Measurements from ENCODE around the gene FADS6. TPM values are rescaled to one million over a fixed set of nuclear protein-coding genes. Genes with fewer than 3 reads are reported as not detected.
"Not testable (repeated sequence)": the region's sequence is repeated elsewhere in the genome, so short reads cannot be mapped to it uniquely, and the experiment has no call there.

FADS6 gene
- total RNA-seq, 4 donors from 2014 or later = not detected

DNA sequence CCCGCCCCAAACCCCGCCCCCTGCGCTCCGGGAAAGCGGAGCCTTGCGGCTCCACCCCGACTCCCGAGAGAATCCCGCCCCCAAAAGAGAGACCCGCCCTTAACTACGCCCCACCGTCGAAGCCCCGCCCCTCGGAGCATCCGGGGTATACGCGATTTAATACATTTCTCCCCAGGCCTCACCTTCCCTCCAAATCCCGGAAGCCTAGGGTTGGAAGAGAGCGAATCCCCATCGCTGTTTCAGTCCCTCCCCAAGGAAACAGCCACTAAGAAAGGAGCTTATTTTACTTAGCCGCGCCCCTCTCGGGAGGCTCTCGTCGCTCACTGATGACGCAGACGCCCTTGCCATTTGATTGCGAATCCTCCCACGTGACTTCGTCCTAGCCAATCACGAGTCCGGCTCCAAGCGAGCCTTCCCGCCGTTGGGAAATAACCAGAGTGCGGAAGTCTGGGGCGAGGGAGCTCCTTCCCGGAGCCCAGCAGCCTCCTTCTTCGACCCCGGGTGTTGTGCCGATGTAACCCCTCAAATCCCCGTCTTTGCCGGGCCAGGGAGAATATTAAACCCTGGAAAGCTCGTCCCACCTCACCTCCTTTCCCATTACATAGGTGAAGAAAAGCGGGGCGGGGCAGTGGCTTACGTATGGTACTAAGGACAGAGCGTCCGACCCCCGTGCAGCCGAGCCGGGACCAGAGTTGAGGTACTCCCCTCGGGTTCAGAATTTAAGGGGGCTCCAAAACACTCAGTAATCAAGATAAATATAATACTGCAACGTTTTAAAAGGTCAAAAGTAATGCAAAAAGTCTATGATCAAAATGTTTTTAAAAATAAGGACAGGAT is 20.2 kb downstream of the FADS6 start:
- DNase-seq = peak; percentile 100
- Histone ChIP-seq H3K27me3 (no peaks in the 10 kb centered on the region), H3K27ac (peak overlapping the region; percentile 78 to 93), H3K9me3 (no peaks in the 10 kb centered on the region), H3K4me1 (peaks cover 3 to 13% of the 10 kb centered on the region in 2 donors), H3K4me3 (peak overlapping the region; percentile 65 to 69), H3K36me3 (no peaks in the 10 kb centered on the region)
- intact Hi-C loops (cut with DNase I; ENCODE audit: low total_unique reads) = no loop called here
- TF ChIP-seq, protein P1, sequence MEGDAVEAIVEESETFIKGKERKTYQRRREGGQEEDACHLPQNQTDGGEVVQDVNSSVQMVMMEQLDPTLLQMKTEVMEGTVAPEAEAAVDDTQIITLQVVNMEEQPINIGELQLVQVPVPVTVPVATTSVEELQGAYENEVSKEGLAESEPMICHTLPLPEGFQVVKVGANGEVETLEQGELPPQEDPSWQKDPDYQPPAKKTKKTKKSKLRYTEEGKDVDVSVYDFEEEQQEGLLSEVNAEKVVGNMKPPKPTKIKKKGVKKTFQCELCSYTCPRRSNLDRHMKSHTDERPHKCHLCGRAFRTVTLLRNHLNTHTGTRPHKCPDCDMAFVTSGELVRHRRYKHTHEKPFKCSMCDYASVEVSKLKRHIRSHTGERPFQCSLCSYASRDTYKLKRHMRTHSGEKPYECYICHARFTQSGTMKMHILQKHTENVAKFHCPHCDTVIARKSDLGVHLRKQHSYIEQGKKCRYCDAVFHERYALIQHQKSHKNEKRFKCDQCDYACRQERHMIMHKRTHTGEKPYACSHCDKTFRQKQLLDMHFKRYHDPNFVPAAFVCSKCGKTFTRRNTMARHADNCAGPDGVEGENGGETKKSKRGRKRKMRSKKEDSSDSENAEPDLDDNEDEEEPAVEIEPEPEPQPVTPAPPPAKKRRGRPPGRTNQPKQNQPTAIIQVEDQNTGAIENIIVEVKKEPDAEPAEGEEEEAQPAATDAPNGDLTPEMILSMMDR (IDR thresholded peaks at IDR 0.05) = peak in 1 of 4 experiments; percentile 42
- TF ChIP-seq POLR2A (IDR thresholded peaks at IDR 0.05) = peak; percentile 88 to 94

DNA sequence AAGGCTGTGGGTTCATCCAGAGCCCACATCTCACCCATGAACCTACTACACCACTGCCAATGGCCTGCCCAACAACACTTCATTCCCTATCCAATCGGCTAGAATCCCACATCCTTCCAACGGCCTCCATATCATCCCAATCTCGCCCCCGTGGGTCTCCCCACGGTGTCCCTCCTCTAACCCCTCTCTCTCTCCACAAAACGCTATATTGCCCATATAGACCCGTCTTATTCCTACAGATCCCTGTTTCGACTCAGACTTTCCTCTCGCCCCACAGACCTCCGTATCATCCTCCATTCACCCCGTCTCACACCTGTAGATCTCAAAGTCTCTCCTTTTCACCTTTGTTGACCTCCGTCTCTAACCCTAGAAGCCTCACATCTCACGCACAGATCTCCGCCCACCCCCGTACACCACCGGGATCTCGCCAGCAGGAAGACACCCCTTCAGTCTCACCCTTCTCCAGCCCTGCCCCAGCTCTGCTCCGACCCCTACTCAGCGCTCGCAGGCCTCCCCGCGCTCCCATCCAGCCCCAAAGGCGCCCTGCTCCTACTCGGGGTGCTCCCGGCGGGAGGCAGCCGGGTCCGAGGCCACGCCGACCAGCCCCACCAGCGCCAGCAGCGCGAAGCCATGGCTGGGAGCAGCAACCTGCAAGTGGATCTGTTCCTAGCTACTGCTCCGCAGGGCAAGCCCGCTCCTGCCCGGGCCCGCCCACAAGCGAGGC is 21.0 kb downstream of the FADS6 start, which contains the start of gene FDXR:
TSS of gene FDXR (minus strand) at position 682 of the 724 bp plus-strand sequence. CDS start at position 632, 50 bp downstream.
- H3K27ac ChIP-seq = peak within 1 kb of the TSS; percentile 78 to 93
- H3K4me1 ChIP-seq = peaks cover 3 to 13% of the 10 kb centered on the region in 2 donors
- H3K27me3 ChIP-seq = no peaks in the 10 kb centered on the region
- intact Hi-C loops (cut with DNase I; ENCODE audit: low total_unique reads) = no loop called here
- peak within 1 kb of the TSS; percentile 65 to 69 for H3K4me3 ChIP-seq
- H3K36me3 ChIP-seq = no peaks in the 10 kb centered on the region
- no peak for DNase-seq
- no peaks in the 10 kb centered on the region for H3K9me3 ChIP-seq
- peak; percentile 59 to 74 for TF ChIP-seq POLR2A (IDR thresholded peaks at IDR 0.05)
- TF ChIP-seq, protein P1 (IDR thresholded peaks at IDR 0.05) = no peak

DNA sequence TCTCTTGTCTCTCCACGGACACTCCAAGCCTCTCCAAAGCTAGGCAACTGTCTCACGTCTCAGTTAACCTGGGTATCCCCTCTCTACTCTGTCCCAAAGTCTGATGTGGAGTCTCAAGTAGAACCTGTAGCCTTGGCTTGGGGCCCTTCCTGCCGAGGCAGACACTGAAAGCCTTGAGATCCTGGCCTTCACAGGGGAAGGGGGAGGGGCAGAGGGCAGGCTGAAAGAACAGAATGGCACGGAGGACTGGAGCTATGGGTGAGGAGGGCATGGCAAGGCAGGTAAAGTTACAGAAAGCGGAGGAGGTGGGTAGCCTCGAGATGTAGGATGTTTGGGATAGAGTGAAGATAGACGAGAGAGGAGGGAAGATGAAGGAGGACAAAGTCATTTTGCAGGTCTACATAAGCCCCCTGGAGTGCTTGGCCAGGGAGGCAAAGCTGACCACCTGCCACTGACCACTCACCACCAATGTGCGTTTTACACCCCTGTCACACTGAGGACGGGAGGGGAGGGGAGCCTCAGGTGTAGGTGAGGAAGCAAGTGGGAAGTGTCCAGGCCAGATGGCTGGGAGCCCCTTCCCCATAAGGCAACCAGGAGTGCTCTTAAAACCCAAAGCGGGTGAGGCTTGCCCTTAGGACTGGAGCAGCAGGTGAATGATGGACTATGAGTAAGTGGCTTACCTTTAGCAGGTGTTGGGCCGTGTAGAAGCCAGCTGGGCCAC is 21.9 kb downstream of the FADS6 start:
- Histone ChIP-seq H3K9me3 (no peaks in the 10 kb centered on the region), H3K27me3 (no peaks in the 10 kb centered on the region), H3K4me1 (peaks cover 3 to 13% of the 10 kb centered on the region in 2 donors), H3K36me3 (no peaks in the 10 kb centered on the region), H3K4me3 (no peak overlapping the region), H3K27ac (no peak overlapping the region)
- TF ChIP-seq, protein P1 (IDR thresholded peaks at IDR 0.05) = no peak
- TF ChIP-seq POLR2A (IDR thresholded peaks at IDR 0.05) = no peak
- DNase-seq = no peak
- intact Hi-C loops (cut with DNase I; ENCODE audit: low total_unique reads) = no loop called here

DNA sequence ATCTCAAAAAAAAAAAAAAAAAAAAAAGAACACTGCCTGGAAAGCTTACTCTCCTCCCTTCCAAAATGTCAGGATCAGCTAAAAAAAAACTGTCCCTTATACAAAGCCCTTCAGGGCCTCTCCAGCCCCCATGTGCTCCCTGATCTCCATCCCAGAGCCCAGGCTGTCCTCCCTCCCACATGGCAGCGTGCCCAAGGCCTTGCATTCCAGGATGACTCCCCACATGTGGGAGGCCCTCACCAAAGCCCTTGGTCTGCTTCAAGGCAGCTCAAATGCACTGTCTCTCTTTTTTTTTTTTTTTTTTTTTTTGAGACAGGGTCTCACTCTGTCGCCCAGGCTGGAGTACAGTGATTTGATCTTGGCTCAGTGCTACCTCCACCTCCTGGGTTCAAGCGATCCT is 22.9 kb downstream of the FADS6 start:
- intact Hi-C loops (cut with DNase I; ENCODE audit: low total_unique reads) = no loop called here
- Histone ChIP-seq H3K4me1 (peaks cover 3 to 13% of the 10 kb centered on the region in 2 donors), H3K36me3 (no peaks in the 10 kb centered on the region), H3K27ac (no peak overlapping the region), H3K27me3 (no peaks in the 10 kb centered on the region), H3K9me3 (no peaks in the 10 kb centered on the region), H3K4me3 (no peak overlapping the region)
- TF ChIP-seq POLR2A (IDR thresholded peaks at IDR 0.05) = no peak
- TF ChIP-seq, protein P1 (IDR thresholded peaks at IDR 0.05) = no peak
- DNase-seq = peak; percentile 70 to 74

DNA sequence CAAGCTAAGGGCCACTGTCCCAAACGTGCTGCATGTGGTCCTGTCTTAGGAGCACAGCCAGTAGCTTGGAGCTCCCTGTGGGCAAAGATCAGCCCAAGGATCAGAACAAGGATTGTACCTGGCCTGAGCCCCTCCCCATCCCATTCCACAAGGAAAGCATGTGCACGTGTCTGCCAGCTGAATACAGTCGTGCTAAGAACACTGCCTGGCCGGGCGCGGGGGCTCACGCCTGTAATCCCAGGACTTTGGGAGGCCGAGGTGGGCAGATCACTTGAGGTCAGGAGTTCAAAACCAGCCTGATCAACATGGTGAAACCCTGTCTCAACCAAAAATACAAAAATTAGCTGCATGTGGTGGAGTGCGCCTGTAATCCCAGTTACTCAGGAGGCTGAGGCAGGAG is 23.4 kb downstream of the FADS6 start:
- DNase-seq; H3K27ac ChIP-seq; H3K9me3 ChIP-seq; H3K4me3 ChIP-seq; H3K27me3 ChIP-seq; H3K36me3 ChIP-seq; intact Hi-C loops (cut with DNase I; ENCODE audit: low total_unique reads): not testable (repeated sequence)
- peaks cover 3 to 13% of the 10 kb centered on the region in 2 donors for H3K4me1 ChIP-seq

Measured in uterus (tissue), 4 donors.